ENCODE data around the gene LHPP.

The LHPP gene

GRCh38 chr10:124465777-124466488, 4.3 kb downstream of the LHPP start:
- Histone ChIP-seq H4K20me1 (ENCODE audit: insufficient read depth) (no peaks in the 10 kb centered on the region), H2AFZ (ENCODE audit: low read depth) (no peak overlapping the region), H3K4me1 (ENCODE audit: low read depth, poor library complexity, severe bottlenecking) (peaks cover 4% of the 10 kb centered on the region), H3K4me3 (IDR thresholded peaks at IDR 0.05; ENCODE audit: insufficient read depth, low read depth, low read length) (no peak overlapping the region), H3K79me2 (ENCODE audit: insufficient read depth, low read depth) (no peaks in the 10 kb centered on the region), H3K36me3 (ENCODE audit: insufficient read depth) (no peaks in the 10 kb centered on the region), H3K9ac (no peak overlapping the region), H3K27me3 (ENCODE audit: insufficient read depth, low read depth) (no peaks in the 10 kb centered on the region), H3K4me2 (no peak overlapping the region), H3K27ac (no peak overlapping the region)
- no peak for TF ChIP-seq CTCF (conservative IDR thresholded peaks at IDR 0.05; ENCODE audit: low read depth, low read length)

- H3K9ac ChIP-seq: no peak overlapping the region
- H3K36me3 ChIP-seq (ENCODE audit: insufficient read depth): no peaks in the 10 kb centered on the region
- no peaks in the 10 kb centered on the region for H3K4me1 ChIP-seq (ENCODE audit: low read depth, poor library complexity, severe bottlenecking)
- no peaks in the 10 kb centered on the region for H3K79me2 ChIP-seq (ENCODE audit: insufficient read depth, low read depth)
- no peak overlapping the region for H3K4me3 ChIP-seq (IDR thresholded peaks at IDR 0.05; ENCODE audit: insufficient read depth, low read depth, low read length)
- no peak for TF ChIP-seq CTCF (conservative IDR thresholded peaks at IDR 0.05; ENCODE audit: low read depth, low read length)
- H3K27ac ChIP-seq: no peak overlapping the region
- no peak overlapping the region for H2AFZ ChIP-seq (ENCODE audit: low read depth)
- no peaks in the 10 kb centered on the region for H4K20me1 ChIP-seq (ENCODE audit: insufficient read depth)
- H3K27me3 ChIP-seq (ENCODE audit: insufficient read depth, low read depth): no peaks in the 10 kb centered on the region
- no peak overlapping the region for H3K4me2 ChIP-seq
These were observed 5.5 kb downstream of the LHPP start for GRCh38 chr10:124467165-124467564.

GRCh38 chr10:124468624-124469023, 7.0 kb downstream of the LHPP start:
- Histone ChIP-seq H3K9ac (no peak overlapping the region), H2AFZ (ENCODE audit: low read depth) (no peak overlapping the region), H3K4me1 (ENCODE audit: low read depth, poor library complexity, severe bottlenecking) (no peaks in the 10 kb centered on the region), H3K27me3 (ENCODE audit: insufficient read depth, low read depth) (no peaks in the 10 kb centered on the region), H4K20me1 (ENCODE audit: insufficient read depth) (no peaks in the 10 kb centered on the region), H3K4me3 (IDR thresholded peaks at IDR 0.05; ENCODE audit: insufficient read depth, low read depth, low read length) (no peak overlapping the region), H3K36me3 (ENCODE audit: insufficient read depth) (no peaks in the 10 kb centered on the region), H3K4me2 (no peak overlapping the region), H3K27ac (no peak overlapping the region), H3K79me2 (ENCODE audit: insufficient read depth, low read depth) (no peaks in the 10 kb centered on the region)
- TF ChIP-seq CTCF (conservative IDR thresholded peaks at IDR 0.05; ENCODE audit: low read depth, low read length): no peak

- Histone ChIP-seq H3K4me2 (no peak overlapping the region), H3K4me1 (ENCODE audit: low read depth, poor library complexity, severe bottlenecking) (peaks cover 8% of the 10 kb centered on the region), H3K4me3 (IDR thresholded peaks at IDR 0.05; ENCODE audit: insufficient read depth, low read depth, low read length) (no peak overlapping the region), H3K27ac (no peak overlapping the region), H3K36me3 (ENCODE audit: insufficient read depth) (no peaks in the 10 kb centered on the region), H2AFZ (ENCODE audit: low read depth) (no peak overlapping the region), H4K20me1 (ENCODE audit: insufficient read depth) (no peaks in the 10 kb centered on the region), H3K27me3 (ENCODE audit: insufficient read depth, low read depth) (no peaks in the 10 kb centered on the region), H3K9ac (no peak overlapping the region), H3K79me2 (ENCODE audit: insufficient read depth, low read depth) (no peaks in the 10 kb centered on the region)
- no peak for TF ChIP-seq CTCF (conservative IDR thresholded peaks at IDR 0.05; ENCODE audit: low read depth, low read length)
These were observed 8.4 kb downstream of the LHPP start for GRCh38 chr10:124469956-124470484.
